OCI-LY1 (cell line): ENCODE measurements around the gene SCLT1.

Experiments used
- H2AFZ ChIP-seq: fragments of 200-600 bp; sonication (generic), shearing (Covaris generic); 2 replicates; pipeline ENCODE4 v1.6.0; 2014; ENCODE audit warnings: antibody characterized with exemption, mild to moderate bottlenecking, low read length
- H3F3A ChIP-seq: fragments of 200-600 bp; sonication (generic), shearing (Covaris generic); 2 replicates; pipeline ENCODE4 v1.6.0; 2014; ENCODE audit warnings: mild to moderate bottlenecking, antibody characterized with exemption, low read length, moderate library complexity; ENCODE audit not compliant: insufficient read depth
- H3K27ac ChIP-seq: fragments of 200-600 bp; sonication (generic); 2 replicates; pipeline ENCODE4 v1.5.1; 2014; ENCODE audit warnings: low read length, mixed run types, mild to moderate bottlenecking, low read depth; ENCODE audit not compliant: poor library complexity, severe bottlenecking
- H3K27me3 ChIP-seq: fragments of 200-600 bp; sonication (generic); 2 replicates; pipeline ENCODE4 v1.6.0; 2014; ENCODE audit warnings: antibody characterized with exemption, mild to moderate bottlenecking, low read length, moderate library complexity; ENCODE audit not compliant: insufficient read depth
- H3K36me3 ChIP-seq: fragments of 200-600 bp; sonication (generic); 2 replicates; pipeline ENCODE4 v1.6.1; 2014; ENCODE audit warnings: mild to moderate bottlenecking, antibody characterized with exemption, low read length, moderate library complexity, mixed read lengths; ENCODE audit not compliant: insufficient read depth
- H3K4me1 ChIP-seq: fragments of 200-600 bp; sonication (generic); 2 replicates; pipeline ENCODE4 v1.5.1; 2014; ENCODE audit warnings: mild to moderate bottlenecking, low read length, moderate library complexity; ENCODE audit not compliant: insufficient read depth, severe bottlenecking
- H3K4me2 ChIP-seq: fragments of 200-600 bp; sonication (generic), shearing (Covaris generic); 2 replicates; pipeline ENCODE4 v1.6.1; 2014; ENCODE audit warnings: low read length
- H3K4me3 ChIP-seq: fragments of 200-600 bp; sonication (generic); 2 replicates; pipeline ENCODE4 v1.5.1; 2014; ENCODE audit warnings: low read length, low read depth, mild to moderate bottlenecking, mixed read lengths; ENCODE audit not compliant: poor library complexity, severe bottlenecking
- H3K79me2 ChIP-seq: fragments of 200-600 bp; shearing (Covaris generic); 2 replicates; pipeline ENCODE4 v1.6.1; 2016; ENCODE audit warnings: mixed run types, low read length, mixed read lengths; ENCODE audit not compliant: insufficient read depth
- H3K9ac ChIP-seq: fragments of 200-600 bp; sonication (generic), shearing (Covaris generic); 2 replicates; pipeline ENCODE4 v1.6.1; 2014; ENCODE audit warnings: mild to moderate bottlenecking, low read length, mixed read lengths
- H3K9me2 ChIP-seq: fragments of 200-600 bp; sonication (generic), shearing (Covaris generic); 2 replicates; pipeline ENCODE4 v1.6.1; 2014; ENCODE audit warnings: low read depth, mild to moderate bottlenecking, low read length, mixed read lengths
- H3K9me3 ChIP-seq: fragments of 200-600 bp; shearing (Covaris generic); 2 replicates; pipeline ENCODE4 v1.6.1; 2014; ENCODE audit warnings: low read length, mixed read lengths
- H4K20me1 ChIP-seq: fragments of 200-600 bp; sonication (generic), shearing (Covaris generic); 2 replicates; pipeline ENCODE4 v1.6.0; 2016; ENCODE audit warnings: mild to moderate bottlenecking, low read length; ENCODE audit not compliant: insufficient read depth
- EZH2 ChIP-seq: fragments of 200-600 bp; sonication (generic), shearing (Covaris generic); IDR thresholded peaks from 2 replicates; pipeline ENCODE4 v1.8.0; 2017; ENCODE audit warnings: borderline replicate concordance, mixed run types, mild to moderate bottlenecking, antibody characterized with exemption, low read length, moderate library complexity, mixed read lengths
- TF ChIP-seq, protein P1 (sequence below): fragments of 200-600 bp; sonication (generic), shearing (Covaris generic); IDR thresholded peaks from 2 replicates; pipeline ENCODE4 v1.5.1; 2017; ENCODE audit warnings: mild to moderate bottlenecking, antibody characterized with exemption, low read length, moderate library complexity, mixed read lengths

Gene SCLT1

DNA sequence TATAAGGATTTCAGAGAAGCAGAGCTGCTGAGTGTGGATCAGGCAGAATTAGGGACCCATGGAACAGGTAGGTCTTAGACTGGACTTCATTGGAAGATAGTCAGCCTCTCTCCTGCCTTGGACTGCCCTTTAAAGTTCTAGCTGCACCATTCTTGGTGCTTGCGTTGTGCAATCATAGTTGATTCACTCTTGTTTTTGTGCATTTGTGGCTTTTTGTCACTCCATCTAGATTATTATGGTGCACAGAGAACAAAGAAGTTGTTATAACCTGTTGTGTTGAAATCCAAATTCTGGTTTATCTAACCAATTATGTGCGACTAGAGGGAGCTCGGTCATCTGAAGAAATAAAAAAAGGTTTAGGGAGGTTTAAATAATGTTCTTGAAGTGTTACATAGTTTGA is 224.6 kb downstream of the SCLT1 start:
- H3K79me2 ChIP-seq, result no peaks in the 10 kb centered on the region
- no peak overlapping the region for H3K4me3 ChIP-seq
- no peaks in the 10 kb centered on the region for H3K9me3 ChIP-seq
- no peaks in the 10 kb centered on the region for H3K9me2 ChIP-seq
- no peaks in the 10 kb centered on the region for H3K27me3 ChIP-seq
- no peaks in the 10 kb centered on the region for H4K20me1 ChIP-seq
- no peak overlapping the region for H3K9ac ChIP-seq
- no peak overlapping the region for H3K27ac ChIP-seq
- no peaks in the 10 kb centered on the region for H3F3A ChIP-seq
- no peaks in the 10 kb centered on the region for H3K4me1 ChIP-seq
- no peak overlapping the region for H2AFZ ChIP-seq
- H3K4me2 ChIP-seq, result no peak overlapping the region
- H3K36me3 ChIP-seq, result peaks cover 90% of the 10 kb centered on the region
- TF ChIP-seq, protein P1, sequence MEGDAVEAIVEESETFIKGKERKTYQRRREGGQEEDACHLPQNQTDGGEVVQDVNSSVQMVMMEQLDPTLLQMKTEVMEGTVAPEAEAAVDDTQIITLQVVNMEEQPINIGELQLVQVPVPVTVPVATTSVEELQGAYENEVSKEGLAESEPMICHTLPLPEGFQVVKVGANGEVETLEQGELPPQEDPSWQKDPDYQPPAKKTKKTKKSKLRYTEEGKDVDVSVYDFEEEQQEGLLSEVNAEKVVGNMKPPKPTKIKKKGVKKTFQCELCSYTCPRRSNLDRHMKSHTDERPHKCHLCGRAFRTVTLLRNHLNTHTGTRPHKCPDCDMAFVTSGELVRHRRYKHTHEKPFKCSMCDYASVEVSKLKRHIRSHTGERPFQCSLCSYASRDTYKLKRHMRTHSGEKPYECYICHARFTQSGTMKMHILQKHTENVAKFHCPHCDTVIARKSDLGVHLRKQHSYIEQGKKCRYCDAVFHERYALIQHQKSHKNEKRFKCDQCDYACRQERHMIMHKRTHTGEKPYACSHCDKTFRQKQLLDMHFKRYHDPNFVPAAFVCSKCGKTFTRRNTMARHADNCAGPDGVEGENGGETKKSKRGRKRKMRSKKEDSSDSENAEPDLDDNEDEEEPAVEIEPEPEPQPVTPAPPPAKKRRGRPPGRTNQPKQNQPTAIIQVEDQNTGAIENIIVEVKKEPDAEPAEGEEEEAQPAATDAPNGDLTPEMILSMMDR, result no peak
- TF ChIP-seq EZH2, result no peak

DNA sequence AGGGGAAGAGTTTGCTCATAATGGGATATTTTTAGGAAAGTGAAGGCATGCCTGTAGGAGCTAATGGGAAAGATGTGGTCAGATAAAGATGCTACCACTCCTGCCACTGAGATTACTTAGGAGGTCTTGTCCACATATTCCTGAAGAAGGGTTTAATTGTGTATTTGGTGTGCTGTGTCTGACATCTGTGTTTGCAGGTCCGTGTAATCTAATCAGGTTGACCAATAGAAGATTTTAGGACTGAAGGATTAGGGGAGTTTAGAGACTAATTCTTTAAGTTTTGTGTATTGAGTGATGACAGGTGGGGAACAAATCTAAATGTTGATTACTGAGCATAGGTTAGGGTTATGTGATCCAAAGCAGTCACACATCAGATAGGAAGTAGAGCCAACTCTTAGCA is 226.6 kb downstream of the SCLT1 start:
- TF ChIP-seq, protein P1, result no peak
- TF ChIP-seq EZH2, result no peak
- H3F3A ChIP-seq, result no peaks in the 10 kb centered on the region
- H3K4me1 ChIP-seq, result no peaks in the 10 kb centered on the region
- peaks cover 98% of the 10 kb centered on the region for H3K36me3 ChIP-seq
- H3K9me3 ChIP-seq, result no peaks in the 10 kb centered on the region
- H2AFZ ChIP-seq, result no peak overlapping the region
- no peaks in the 10 kb centered on the region for H3K79me2 ChIP-seq
- H4K20me1 ChIP-seq, result no peaks in the 10 kb centered on the region
- no peak overlapping the region for H3K9ac ChIP-seq
- H3K4me2 ChIP-seq, result no peak overlapping the region
- H3K27ac ChIP-seq, result no peak overlapping the region
- no peaks in the 10 kb centered on the region for H3K27me3 ChIP-seq
- no peaks in the 10 kb centered on the region for H3K9me2 ChIP-seq
- H3K4me3 ChIP-seq, result no peak overlapping the region

DNA sequence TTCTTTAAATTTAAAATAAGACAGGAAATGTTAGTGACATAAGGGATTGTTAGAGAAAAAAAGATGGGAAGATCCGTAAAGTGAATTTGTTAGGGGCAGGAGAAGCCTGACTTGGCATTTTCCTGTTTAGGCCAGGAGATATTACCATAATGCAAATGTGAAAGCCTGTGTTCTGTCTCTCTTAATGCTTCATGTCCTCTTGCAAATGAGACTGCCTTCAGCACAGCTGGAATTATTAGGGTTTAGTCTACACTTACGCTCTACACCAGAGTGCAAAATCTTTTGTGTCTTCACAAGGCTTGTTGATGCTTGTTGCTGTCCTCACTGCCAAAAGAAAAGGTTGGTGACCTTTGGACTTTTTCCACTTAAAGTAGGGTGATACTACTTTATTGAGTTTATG is 227.1 kb downstream of the SCLT1 start:
- H4K20me1 ChIP-seq, result no peaks in the 10 kb centered on the region
- TF ChIP-seq, protein P1, result no peak
- no peak for TF ChIP-seq EZH2
- H3K9ac ChIP-seq, result no peak overlapping the region
- no peak overlapping the region for H3K4me3 ChIP-seq
- no peak overlapping the region for H3K4me2 ChIP-seq
- peaks cover 98% of the 10 kb centered on the region for H3K36me3 ChIP-seq
- no peaks in the 10 kb centered on the region for H3K79me2 ChIP-seq
- no peaks in the 10 kb centered on the region for H3K9me3 ChIP-seq
- no peaks in the 10 kb centered on the region for H3K27me3 ChIP-seq
- no peak overlapping the region for H3K27ac ChIP-seq
- H3K4me1 ChIP-seq, result no peaks in the 10 kb centered on the region
- no peak overlapping the region for H2AFZ ChIP-seq
- H3F3A ChIP-seq, result no peaks in the 10 kb centered on the region
- H3K9me2 ChIP-seq, result no peaks in the 10 kb centered on the region
